ENCODE results near the gene CD207. TPM values are rescaled to one million over a fixed set of nuclear protein-coding genes. Genes with fewer than 3 reads are reported as not detected.

The CD207 gene
- total and polyA plus RNA-seq, 5 donors from 2014 or later, result not detected

GRCh38 chr2:70828914-70829824 is 6.4 kb downstream of the CD207 start:
- no peak for DNase-seq
- no peak for ATAC-seq (ENCODE audit: low read depth in 2 of 2)
- Histone ChIP-seq H3K4me1 (ENCODE audit: control insufficient read depth, insufficient read depth, low read length, poor library complexity, severe bottlenecking) (no peaks in the 10 kb centered on the region), H3K9me3 (ENCODE audit: control insufficient read depth in 2 of 2, low read length in 2 of 2) (no peaks in the 10 kb centered on the region), H3K36me3 (ENCODE audit: control insufficient read depth, insufficient read depth, low read length) (no peaks in the 10 kb centered on the region), H3K27ac (ENCODE audit: insufficient read depth, low read length, poor library complexity, severe bottlenecking) (no peak overlapping the region), H3K27me3 (ENCODE audit: control insufficient read depth, insufficient read depth, low read length) (no peaks in the 10 kb centered on the region), H3K4me3 (ENCODE audit: low read depth, low read length) (no peak overlapping the region)
- no peaks in the 10 kb centered on the region for H3K9me3 Mint-ChIP-seq
- H3K4me1 Mint-ChIP-seq, result no peaks in the 10 kb centered on the region
- no peak overlapping the region for H3K4me3 Mint-ChIP-seq
- H3K27ac Mint-ChIP-seq, result no peak overlapping the region
- H3K36me3 Mint-ChIP-seq, result no peaks in the 10 kb centered on the region
- peaks cover 10% of the 10 kb centered on the region for H3K27me3 Mint-ChIP-seq

- Histone ChIP-seq H3K27ac (ENCODE audit: insufficient read depth, low read length, poor library complexity, severe bottlenecking) (no peak overlapping the region), H3K4me1 (ENCODE audit: control insufficient read depth, insufficient read depth, low read length, poor library complexity, severe bottlenecking) (no peaks in the 10 kb centered on the region), H3K9me3 (ENCODE audit: control insufficient read depth in 2 of 2, low read length in 2 of 2) (no peaks in the 10 kb centered on the region), H3K36me3 (ENCODE audit: control insufficient read depth, insufficient read depth, low read length) (no peaks in the 10 kb centered on the region), H3K4me3 (ENCODE audit: low read depth, low read length) (no peak overlapping the region), H3K27me3 (ENCODE audit: control insufficient read depth, insufficient read depth, low read length) (no peaks in the 10 kb centered on the region)
- Mint-ChIP-seq H3K27ac (no peak overlapping the region), H3K27me3 (peaks cover 10% of the 10 kb centered on the region), H3K36me3 (no peaks in the 10 kb centered on the region), H3K9me3 (no peaks in the 10 kb centered on the region), H3K4me3 (no peak overlapping the region), H3K4me1 (no peaks in the 10 kb centered on the region)
- ATAC-seq (ENCODE audit: low read depth in 2 of 2) (no peak), DNase-seq (peak in 1 of 3 donors; percentile 20)
Observed at GRCh38 chr2:70828115-70828514, 7.5 kb downstream of the CD207 start.

GRCh38 chr2:70827388-70827787 is 8.2 kb downstream of the CD207 start:
- no peak overlapping the region for H3K27ac Mint-ChIP-seq
- H3K9me3 Mint-ChIP-seq, result no peaks in the 10 kb centered on the region

GRCh38 chr2:70826696-70827350 is 8.8 kb downstream of the CD207 start:
- Histone ChIP-seq H3K9me3 (ENCODE audit: control insufficient read depth in 2 of 2, low read length in 2 of 2) (no peaks in the 10 kb centered on the region), H3K27me3 (ENCODE audit: control insufficient read depth, insufficient read depth, low read length) (no peaks in the 10 kb centered on the region), H3K36me3 (ENCODE audit: control insufficient read depth, insufficient read depth, low read length) (no peaks in the 10 kb centered on the region), H3K4me3 (ENCODE audit: low read depth, low read length) (no peak overlapping the region), H3K4me1 (ENCODE audit: control insufficient read depth, insufficient read depth, low read length, poor library complexity, severe bottlenecking) (no peaks in the 10 kb centered on the region), H3K27ac (ENCODE audit: insufficient read depth, low read length, poor library complexity, severe bottlenecking) (no peak overlapping the region)
- H3K9me3 Mint-ChIP-seq, result no peaks in the 10 kb centered on the region
- H3K36me3 Mint-ChIP-seq, result no peaks in the 10 kb centered on the region
- ATAC-seq (ENCODE audit: low read depth in 2 of 2) (no peak), DNase-seq (peak in 1 of 3 donors; percentile 13)
- peaks cover 5% of the 10 kb centered on the region for H3K27me3 Mint-ChIP-seq
- H3K27ac Mint-ChIP-seq, result no peak overlapping the region
- no peak overlapping the region for H3K4me3 Mint-ChIP-seq
- peaks cover 0 to 5% (median 0%) of the 10 kb centered on the region in 4 donors for H3K4me1 Mint-ChIP-seq

More at GRCh38 chr2:70827388-70827787, 8.2 kb downstream of the CD207 start:
- H3K36me3 ChIP-seq (ENCODE audit: control insufficient read depth, insufficient read depth, low read length), result no peaks in the 10 kb centered on the region
- H3K4me3 ChIP-seq (ENCODE audit: low read depth, low read length), result no peak overlapping the region
- ATAC-seq (ENCODE audit: low read depth in 2 of 2) (no peak), DNase-seq (no peak)
- Mint-ChIP-seq H3K27me3 (peaks cover 7% of the 10 kb centered on the region), H3K36me3 (no peaks in the 10 kb centered on the region), H3K4me3 (no peak overlapping the region), H3K4me1 (peaks cover 0 to 5% (median 0%) of the 10 kb centered on the region in 4 donors)
- no peaks in the 10 kb centered on the region for H3K9me3 ChIP-seq (ENCODE audit: control insufficient read depth in 2 of 2, low read length in 2 of 2)
- no peaks in the 10 kb centered on the region for H3K27me3 ChIP-seq (ENCODE audit: control insufficient read depth, insufficient read depth, low read length)
- no peak overlapping the region for H3K27ac ChIP-seq (ENCODE audit: insufficient read depth, low read length, poor library complexity, severe bottlenecking)
- no peaks in the 10 kb centered on the region for H3K4me1 ChIP-seq (ENCODE audit: control insufficient read depth, insufficient read depth, low read length, poor library complexity, severe bottlenecking)

- H3K27me3 ChIP-seq (ENCODE audit: control insufficient read depth, insufficient read depth, low read length), result no peaks in the 10 kb centered on the region
- H3K27ac ChIP-seq (ENCODE audit: insufficient read depth, low read length, poor library complexity, severe bottlenecking), result no peak overlapping the region
- no peaks in the 10 kb centered on the region for H3K36me3 ChIP-seq (ENCODE audit: control insufficient read depth, insufficient read depth, low read length)
- H3K4me1 Mint-ChIP-seq, result peaks cover 0 to 5% (median 2%) of the 10 kb centered on the region in 4 donors
- H3K27ac Mint-ChIP-seq, result no peak overlapping the region
- DNase-seq (no peak), ATAC-seq (ENCODE audit: low read depth in 2 of 2) (no peak)
- no peaks in the 10 kb centered on the region for H3K4me1 ChIP-seq (ENCODE audit: control insufficient read depth, insufficient read depth, low read length, poor library complexity, severe bottlenecking)
- H3K4me3 Mint-ChIP-seq, result no peak overlapping the region
- H3K4me3 ChIP-seq (ENCODE audit: low read depth, low read length), result no peak overlapping the region
- no peaks in the 10 kb centered on the region for H3K9me3 ChIP-seq (ENCODE audit: control insufficient read depth in 2 of 2, low read length in 2 of 2)
- H3K27me3 Mint-ChIP-seq, result peaks cover 5% of the 10 kb centered on the region
- no peaks in the 10 kb centered on the region for H3K36me3 Mint-ChIP-seq
- H3K9me3 Mint-ChIP-seq, result no peaks in the 10 kb centered on the region
Observed at GRCh38 chr2:70823249-70823648, 12.4 kb downstream of the CD207 start.

GRCh38 chr2:70822843-70823242 is 12.8 kb downstream of the CD207 start:
- Mint-ChIP-seq H3K27me3 (peaks cover 5% of the 10 kb centered on the region), H3K9me3 (no peaks in the 10 kb centered on the region), H3K36me3 (no peaks in the 10 kb centered on the region), H3K4me1 (peaks cover 0 to 5% (median 2%) of the 10 kb centered on the region in 4 donors), H3K4me3 (no peak overlapping the region), H3K27ac (no peak overlapping the region)
- ATAC-seq (ENCODE audit: low read depth in 2 of 2) (no peak), DNase-seq (peak in 1 of 3 donors; percentile 78)
- Histone ChIP-seq H3K27ac (ENCODE audit: insufficient read depth, low read length, poor library complexity, severe bottlenecking) (no peak overlapping the region), H3K4me1 (ENCODE audit: control insufficient read depth, insufficient read depth, low read length, poor library complexity, severe bottlenecking) (no peaks in the 10 kb centered on the region), H3K27me3 (ENCODE audit: control insufficient read depth, insufficient read depth, low read length) (no peaks in the 10 kb centered on the region), H3K9me3 (ENCODE audit: control insufficient read depth in 2 of 2, low read length in 2 of 2) (no peaks in the 10 kb centered on the region), H3K4me3 (ENCODE audit: low read depth, low read length) (no peak overlapping the region), H3K36me3 (ENCODE audit: control insufficient read depth, insufficient read depth, low read length) (no peaks in the 10 kb centered on the region)

GRCh38 chr2:70820499-70820898 is 15.1 kb downstream of the CD207 start, which contains the start of gene CLEC4F:
CLEC4F (minus strand) TSS chr2:70820599; CDS start chr2:70820523, 76 bp downstream.
- H3K9me3 ChIP-seq (ENCODE audit: control insufficient read depth in 2 of 2, low read length in 2 of 2), result no peaks in the 10 kb centered on the region
- Mint-ChIP-seq H3K4me3 (no peak within 1 kb of the TSS), H3K9me3 (no peaks in the 10 kb centered on the region), H3K36me3 (no peaks in the 10 kb centered on the region), H3K4me1 (peaks cover 0 to 5% (median 2%) of the 10 kb centered on the region in 4 donors), H3K27ac (no peak within 1 kb of the TSS), H3K27me3 (peaks cover 5% of the 10 kb centered on the region)
- no peaks in the 10 kb centered on the region for H3K27me3 ChIP-seq (ENCODE audit: control insufficient read depth, insufficient read depth, low read length)
- no peak for ATAC-seq (ENCODE audit: low read depth in 2 of 2)
- no peak within 1 kb of the TSS for H3K27ac ChIP-seq (ENCODE audit: insufficient read depth, low read length, poor library complexity, severe bottlenecking)
- no peaks in the 10 kb centered on the region for H3K36me3 ChIP-seq (ENCODE audit: control insufficient read depth, insufficient read depth, low read length)
- H3K4me1 ChIP-seq (ENCODE audit: control insufficient read depth, insufficient read depth, low read length, poor library complexity, severe bottlenecking), result no peaks in the 10 kb centered on the region
- DNase-seq, result no peak
- H3K4me3 ChIP-seq (ENCODE audit: low read depth, low read length), result no peak within 1 kb of the TSS

Measured in CD4-positive, CD25-positive, alpha-beta regulatory T cell (primary cell).